HEK293T (cell line): ENCODE data around the gene ITPRID1.

Source experiments
- BHLHE40 ChIP-seq: fragments of 450-650 bp; IDR thresholded peaks from 2 replicates; pipeline ENCODE4 v1.6.1; 2016; ENCODE audit warnings: mild to moderate bottlenecking, moderate library complexity, borderline replicate concordance
- FOXA1 ChIP-seq: fragments of 450-650 bp; IDR thresholded peaks from 2 replicates; pipeline ENCODE4 v1.6.1; 2016; ENCODE audit warnings: mild to moderate bottlenecking
- FOXM1 ChIP-seq: fragments of 450-650 bp; IDR thresholded peaks from 2 replicates; pipeline ENCODE4 v1.6.1; 2017; ENCODE audit warnings: mild to moderate bottlenecking, borderline replicate concordance
- HDGF ChIP-seq: fragments of 450-650 bp; IDR thresholded peaks from 2 replicates; pipeline ENCODE4 v1.6.1; 2017; ENCODE audit warnings: antibody characterized with exemption, borderline replicate concordance
- NFRKB ChIP-seq: fragments of 450-650 bp; IDR thresholded peaks from 2 replicates; pipeline ENCODE4 v1.6.1; 2016; ENCODE audit warnings: mild to moderate bottlenecking, moderate library complexity
- SP1 ChIP-seq: fragments of 450-650 bp; IDR thresholded peaks from 2 replicates; pipeline ENCODE4 v1.6.1; 2017
- ZNF384 ChIP-seq: fragments of 450-650 bp; IDR thresholded peaks from 2 replicates; pipeline ENCODE4 v1.6.1; 2016
- TF ChIP-seq, protein P1 (sequence below): fragments of 450-650 bp; IDR thresholded peaks from 2 replicates; pipeline ENCODE4 v1.6.1; 2016

GRCh38 chr7:31642681-31643115 is 128.8 kb downstream of the ITPRID1 start:
- TF ChIP-seq BHLHE40: no peak
- no peak for TF ChIP-seq FOXA1
- TF ChIP-seq NFRKB: no peak
- no peak for TF ChIP-seq SP1
- TF ChIP-seq, protein P1, sequence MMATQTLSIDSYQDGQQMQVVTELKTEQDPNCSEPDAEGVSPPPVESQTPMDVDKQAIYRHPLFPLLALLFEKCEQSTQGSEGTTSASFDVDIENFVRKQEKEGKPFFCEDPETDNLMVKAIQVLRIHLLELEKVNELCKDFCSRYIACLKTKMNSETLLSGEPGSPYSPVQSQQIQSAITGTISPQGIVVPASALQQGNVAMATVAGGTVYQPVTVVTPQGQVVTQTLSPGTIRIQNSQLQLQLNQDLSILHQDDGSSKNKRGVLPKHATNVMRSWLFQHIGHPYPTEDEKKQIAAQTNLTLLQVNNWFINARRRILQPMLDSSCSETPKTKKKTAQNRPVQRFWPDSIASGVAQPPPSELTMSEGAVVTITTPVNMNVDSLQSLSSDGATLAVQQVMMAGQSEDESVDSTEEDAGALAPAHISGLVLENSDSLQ: no peak
- no peak for TF ChIP-seq FOXM1
- no peak for TF ChIP-seq ZNF384
- no peak for TF ChIP-seq HDGF
